Measurements from ENCODE around the gene NCAPG2.

DNA sequence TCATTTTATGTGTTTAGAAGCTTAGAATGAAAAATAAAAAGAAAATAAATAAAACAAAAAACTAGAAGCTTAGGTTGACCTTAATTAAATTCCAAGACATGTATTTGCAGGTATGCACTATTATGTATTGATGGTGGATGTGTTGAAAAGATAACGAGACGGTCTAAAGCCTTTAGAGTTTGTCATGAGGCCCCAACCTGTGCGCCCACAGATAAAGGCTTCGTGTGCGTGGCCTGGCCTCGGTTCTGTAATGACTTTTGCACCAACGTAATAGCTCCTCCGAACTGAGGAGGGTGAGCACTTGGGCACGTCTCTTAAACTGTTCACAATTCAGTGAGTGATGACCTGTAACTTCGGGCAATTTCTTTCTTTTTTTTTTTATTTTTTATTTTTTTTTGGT, 43.7 kb upstream of the NCAPG2 start:
- TF ChIP-seq, protein P1, sequence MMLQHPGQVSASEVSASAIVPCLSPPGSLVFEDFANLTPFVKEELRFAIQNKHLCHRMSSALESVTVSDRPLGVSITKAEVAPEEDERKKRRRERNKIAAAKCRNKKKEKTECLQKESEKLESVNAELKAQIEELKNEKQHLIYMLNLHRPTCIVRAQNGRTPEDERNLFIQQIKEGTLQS (IDR thresholded peaks at IDR 0.05; ENCODE audit: borderline replicate concordance, extremely low read depth, low read depth, low read length) = no peak
- no peak for TF ChIP-seq EP300 (IDR thresholded peaks at IDR 0.05; ENCODE audit: borderline replicate concordance in 1 of 2, control insufficient read depth in 1 of 2, low read depth in 2 of 2, low read length in 2 of 2)
- TF ChIP-seq, protein P2, sequence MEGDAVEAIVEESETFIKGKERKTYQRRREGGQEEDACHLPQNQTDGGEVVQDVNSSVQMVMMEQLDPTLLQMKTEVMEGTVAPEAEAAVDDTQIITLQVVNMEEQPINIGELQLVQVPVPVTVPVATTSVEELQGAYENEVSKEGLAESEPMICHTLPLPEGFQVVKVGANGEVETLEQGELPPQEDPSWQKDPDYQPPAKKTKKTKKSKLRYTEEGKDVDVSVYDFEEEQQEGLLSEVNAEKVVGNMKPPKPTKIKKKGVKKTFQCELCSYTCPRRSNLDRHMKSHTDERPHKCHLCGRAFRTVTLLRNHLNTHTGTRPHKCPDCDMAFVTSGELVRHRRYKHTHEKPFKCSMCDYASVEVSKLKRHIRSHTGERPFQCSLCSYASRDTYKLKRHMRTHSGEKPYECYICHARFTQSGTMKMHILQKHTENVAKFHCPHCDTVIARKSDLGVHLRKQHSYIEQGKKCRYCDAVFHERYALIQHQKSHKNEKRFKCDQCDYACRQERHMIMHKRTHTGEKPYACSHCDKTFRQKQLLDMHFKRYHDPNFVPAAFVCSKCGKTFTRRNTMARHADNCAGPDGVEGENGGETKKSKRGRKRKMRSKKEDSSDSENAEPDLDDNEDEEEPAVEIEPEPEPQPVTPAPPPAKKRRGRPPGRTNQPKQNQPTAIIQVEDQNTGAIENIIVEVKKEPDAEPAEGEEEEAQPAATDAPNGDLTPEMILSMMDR (IDR thresholded peaks at IDR 0.05 in 2 of 3, conservative IDR thresholded peaks at IDR 0.05 in 1 of 3; ENCODE audit: control insufficient read depth in 2 of 3, extremely low read depth in 1 of 3, insufficient read depth in 1 of 3, low read depth in 3 of 3, low read length in 3 of 3) = no peak
- TF ChIP-seq FOXM1 (IDR thresholded peaks at IDR 0.05; ENCODE audit: low read depth, low read length) = no peak
- no peak for TF ChIP-seq MXI1 (IDR thresholded peaks at IDR 0.05; ENCODE audit: low read depth, low read length)
- TF ChIP-seq, protein P3, sequence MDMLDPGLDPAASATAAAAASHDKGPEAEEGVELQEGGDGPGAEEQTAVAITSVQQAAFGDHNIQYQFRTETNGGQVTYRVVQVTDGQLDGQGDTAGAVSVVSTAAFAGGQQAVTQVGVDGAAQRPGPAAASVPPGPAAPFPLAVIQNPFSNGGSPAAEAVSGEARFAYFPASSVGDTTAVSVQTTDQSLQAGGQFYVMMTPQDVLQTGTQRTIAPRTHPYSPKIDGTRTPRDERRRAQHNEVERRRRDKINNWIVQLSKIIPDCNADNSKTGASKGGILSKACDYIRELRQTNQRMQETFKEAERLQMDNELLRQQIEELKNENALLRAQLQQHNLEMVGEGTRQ (IDR thresholded peaks at IDR 0.05; ENCODE audit: borderline replicate concordance, low read depth, low read length) = no peak
